Esophagus muscularis mucosa (tissue), 3 donors: ENCODE measurements around the gene NELL1.

Source experiments
- POLR2A ChIP-seq: fragments of 450-650 bp; IDR thresholded peaks from one replicate; pipeline ENCODE4 v1.6.1; 2017; ENCODE audit warnings: antibody characterized with exemption, moderate library complexity, mild to moderate bottlenecking, low read depth
- POLR2AphosphoS5 ChIP-seq, 2 donors: sonication (generic); formaldehyde crosslinking; IDR thresholded peaks; one replicate each; pipeline ENCODE4 v1.6.1; 2017; ENCODE audit warnings: antibody characterized with exemption in 2 of 2
- TF ChIP-seq, protein P1 (sequence below), 3 experiments: fragments of 200-600 bp in 2 of 3; fragments of 450-650 bp in 1 of 3; sonication (generic) in 2 of 3; IDR thresholded peaks; one replicate each; pipeline ENCODE4 v1.5.1; 2017 to 2019; ENCODE audit warnings: antibody characterized with exemption in 3 of 3, mild to moderate bottlenecking in 2 of 3, moderate library complexity in 1 of 3

DNA sequence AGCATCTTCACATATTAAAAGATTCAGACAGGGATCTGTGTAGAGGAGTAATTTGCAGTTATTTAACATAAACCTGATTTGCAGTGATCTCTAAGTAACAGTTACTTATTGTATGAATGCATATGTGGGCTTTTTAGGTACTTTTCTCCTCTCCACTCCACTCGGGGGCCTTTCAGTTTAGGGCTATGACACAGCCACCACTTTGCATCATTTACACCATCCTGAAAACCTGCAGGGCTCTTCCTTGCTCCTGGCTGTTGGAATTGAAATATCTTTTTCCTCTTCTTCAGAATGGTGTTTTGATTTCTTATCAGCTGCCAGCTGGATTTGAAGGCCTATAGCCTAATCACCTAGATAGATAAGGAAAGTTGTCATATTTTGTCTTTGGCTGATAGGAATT, 580.8 kb downstream of the NELL1 start:
- TF ChIP-seq, protein P1, sequence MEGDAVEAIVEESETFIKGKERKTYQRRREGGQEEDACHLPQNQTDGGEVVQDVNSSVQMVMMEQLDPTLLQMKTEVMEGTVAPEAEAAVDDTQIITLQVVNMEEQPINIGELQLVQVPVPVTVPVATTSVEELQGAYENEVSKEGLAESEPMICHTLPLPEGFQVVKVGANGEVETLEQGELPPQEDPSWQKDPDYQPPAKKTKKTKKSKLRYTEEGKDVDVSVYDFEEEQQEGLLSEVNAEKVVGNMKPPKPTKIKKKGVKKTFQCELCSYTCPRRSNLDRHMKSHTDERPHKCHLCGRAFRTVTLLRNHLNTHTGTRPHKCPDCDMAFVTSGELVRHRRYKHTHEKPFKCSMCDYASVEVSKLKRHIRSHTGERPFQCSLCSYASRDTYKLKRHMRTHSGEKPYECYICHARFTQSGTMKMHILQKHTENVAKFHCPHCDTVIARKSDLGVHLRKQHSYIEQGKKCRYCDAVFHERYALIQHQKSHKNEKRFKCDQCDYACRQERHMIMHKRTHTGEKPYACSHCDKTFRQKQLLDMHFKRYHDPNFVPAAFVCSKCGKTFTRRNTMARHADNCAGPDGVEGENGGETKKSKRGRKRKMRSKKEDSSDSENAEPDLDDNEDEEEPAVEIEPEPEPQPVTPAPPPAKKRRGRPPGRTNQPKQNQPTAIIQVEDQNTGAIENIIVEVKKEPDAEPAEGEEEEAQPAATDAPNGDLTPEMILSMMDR (IDR thresholded peaks at IDR 0.05) = no peak
- TF ChIP-seq POLR2A = no peak
- no peak for TF ChIP-seq POLR2AphosphoS5 (IDR thresholded peaks at IDR 0.05)
